Neutrophil (primary cell): ENCODE measurements around the gene SLC30A3.

ENCODE experiments used
- H3K27ac ChIP-seq: fragments of 200-600 bp; sonication (generic); 2 replicates; pipeline ENCODE4 v1.5.1; 2016; ENCODE audit warnings: mild to moderate bottlenecking, moderate library complexity
- H3K27me3 ChIP-seq: fragments of 200-600 bp; sonication (generic); 2 replicates; pipeline ENCODE4 v1.6.0; 2016; ENCODE audit warnings: mild to moderate bottlenecking
- H3K36me3 ChIP-seq: fragments of 200-600 bp; sonication (generic); 2 replicates; pipeline ENCODE4 v1.5.1; 2017
- H3K4me1 ChIP-seq, 2 experiments: fragments of 200-600 bp in 1 of 2; sonication (generic) in 1 of 2; 1 replicate in 1 of 2; 2 replicates in 1 of 2; pipeline versions ENCODE4 v1.5.1 to v1.6.1; 2013 to 2016; ENCODE audit warnings: low read depth in 1 of 2, low read length in 1 of 2, mild to moderate bottlenecking in 1 of 2, moderate library complexity in 1 of 2; ENCODE audit not compliant: control insufficient read depth in 1 of 2, insufficient read depth in 1 of 2
- H3K4me3 ChIP-seq, 2 experiments: fragments of 200-600 bp in 1 of 2; sonication (generic) in 1 of 2; 1 replicate in 1 of 2; 2 replicates in 1 of 2; pipeline ENCODE4 v1.5.1; 2013 to 2016; ENCODE audit warnings: low read depth in 1 of 2, low read length in 1 of 2, mild to moderate bottlenecking in 1 of 2, moderate library complexity in 1 of 2
- H3K9me3 ChIP-seq: fragments of 200-600 bp; sonication (generic); 2 replicates; pipeline ENCODE4 v1.5.1; 2016
- CTCF ChIP-seq: fragments of 200-600 bp; sonication (generic); IDR thresholded peaks from 2 replicates; pipeline ENCODE4 v1.5.1; 2016; ENCODE audit warnings: antibody characterized with exemption

The SLC30A3 gene

GRCh38 chr2:27237341-27237945 is 25.4 kb downstream of the SLC30A3 start:
- Histone ChIP-seq H3K4me1 (no peaks in the 10 kb centered on the region), H3K36me3 (peaks cover 98% of the 10 kb centered on the region), H3K27ac (no peak overlapping the region), H3K27me3 (no peaks in the 10 kb centered on the region), H3K4me3 (no peak overlapping the region), H3K9me3 (no peaks in the 10 kb centered on the region)
- no peak for TF ChIP-seq CTCF

- Histone ChIP-seq H3K36me3 (peaks cover 98% of the 10 kb centered on the region), H3K4me3 (no peak overlapping the region), H3K4me1 (no peaks in the 10 kb centered on the region), H3K27me3 (no peaks in the 10 kb centered on the region), H3K27ac (no peak overlapping the region), H3K9me3 (no peaks in the 10 kb centered on the region)
- TF ChIP-seq CTCF: no peak
Measured at GRCh38 chr2:27236626-27237025, 26.2 kb downstream of the SLC30A3 start.

GRCh38 chr2:27236136-27236535 is 26.7 kb downstream of the SLC30A3 start:
- no peak overlapping the region for H3K4me3 ChIP-seq
- H3K9me3 ChIP-seq: no peaks in the 10 kb centered on the region
- no peaks in the 10 kb centered on the region for H3K4me1 ChIP-seq
- H3K27ac ChIP-seq: no peak overlapping the region
- H3K27me3 ChIP-seq: no peaks in the 10 kb centered on the region
- TF ChIP-seq CTCF: no peak
- peaks cover 98% of the 10 kb centered on the region for H3K36me3 ChIP-seq

- H3K4me3 ChIP-seq: no peak overlapping the region
- H3K36me3 ChIP-seq: peaks cover 91% of the 10 kb centered on the region
- H3K27me3 ChIP-seq: no peaks in the 10 kb centered on the region
- no peaks in the 10 kb centered on the region for H3K9me3 ChIP-seq
- H3K27ac ChIP-seq: no peak overlapping the region
- no peak for TF ChIP-seq CTCF
- no peaks in the 10 kb centered on the region for H3K4me1 ChIP-seq
Measured at GRCh38 chr2:27233341-27233740, 29.5 kb downstream of the SLC30A3 start.

- no peak overlapping the region for H3K4me3 ChIP-seq
- H3K36me3 ChIP-seq: peaks cover 89% of the 10 kb centered on the region
- no peaks in the 10 kb centered on the region for H3K4me1 ChIP-seq
- H3K27ac ChIP-seq: no peak overlapping the region
- no peaks in the 10 kb centered on the region for H3K9me3 ChIP-seq
- H3K27me3 ChIP-seq: no peaks in the 10 kb centered on the region
- no peak for TF ChIP-seq CTCF
Measured at GRCh38 chr2:27231921-27232320, 30.9 kb downstream of the SLC30A3 start.

- H3K4me3 ChIP-seq: no peak overlapping the region
- no peaks in the 10 kb centered on the region for H3K4me1 ChIP-seq
- TF ChIP-seq CTCF: no peak
- no peak overlapping the region for H3K27ac ChIP-seq
- no peaks in the 10 kb centered on the region for H3K9me3 ChIP-seq
- peaks cover 89% of the 10 kb centered on the region for H3K36me3 ChIP-seq
- H3K27me3 ChIP-seq: no peaks in the 10 kb centered on the region
Measured at GRCh38 chr2:27227501-27227900, 35.3 kb downstream of the SLC30A3 start.
